Neutrophil (primary cell): ENCODE data around the gene MARCO.

Experiments used
- H3K27ac ChIP-seq: fragments of 200-600 bp; sonication (generic); 2 replicates; pipeline ENCODE4 v1.5.1; 2016; ENCODE audit warnings: mild to moderate bottlenecking, moderate library complexity
- H3K27me3 ChIP-seq: fragments of 200-600 bp; sonication (generic); 2 replicates; pipeline ENCODE4 v1.6.0; 2016; ENCODE audit warnings: mild to moderate bottlenecking
- H3K36me3 ChIP-seq: fragments of 200-600 bp; sonication (generic); 2 replicates; pipeline ENCODE4 v1.5.1; 2017
- H3K4me1 ChIP-seq, 2 experiments: fragments of 200-600 bp in 1 of 2; sonication (generic) in 1 of 2; 1 replicate in 1 of 2; 2 replicates in 1 of 2; pipeline versions ENCODE4 v1.5.1 to v1.6.1; 2013 to 2016; ENCODE audit warnings: low read depth in 1 of 2, low read length in 1 of 2, mild to moderate bottlenecking in 1 of 2, moderate library complexity in 1 of 2; ENCODE audit not compliant: control insufficient read depth in 1 of 2, insufficient read depth in 1 of 2
- H3K4me3 ChIP-seq, 2 experiments: fragments of 200-600 bp in 1 of 2; sonication (generic) in 1 of 2; 1 replicate in 1 of 2; 2 replicates in 1 of 2; pipeline ENCODE4 v1.5.1; 2013 to 2016; ENCODE audit warnings: low read depth in 1 of 2, low read length in 1 of 2, mild to moderate bottlenecking in 1 of 2, moderate library complexity in 1 of 2
- H3K9me3 ChIP-seq: fragments of 200-600 bp; sonication (generic); 2 replicates; pipeline ENCODE4 v1.5.1; 2016
- TF ChIP-seq, protein P1 (sequence below): fragments of 200-600 bp; sonication (generic); IDR thresholded peaks from 2 replicates; pipeline ENCODE4 v1.5.1; 2016; ENCODE audit warnings: antibody characterized with exemption

MARCO gene

DNA sequence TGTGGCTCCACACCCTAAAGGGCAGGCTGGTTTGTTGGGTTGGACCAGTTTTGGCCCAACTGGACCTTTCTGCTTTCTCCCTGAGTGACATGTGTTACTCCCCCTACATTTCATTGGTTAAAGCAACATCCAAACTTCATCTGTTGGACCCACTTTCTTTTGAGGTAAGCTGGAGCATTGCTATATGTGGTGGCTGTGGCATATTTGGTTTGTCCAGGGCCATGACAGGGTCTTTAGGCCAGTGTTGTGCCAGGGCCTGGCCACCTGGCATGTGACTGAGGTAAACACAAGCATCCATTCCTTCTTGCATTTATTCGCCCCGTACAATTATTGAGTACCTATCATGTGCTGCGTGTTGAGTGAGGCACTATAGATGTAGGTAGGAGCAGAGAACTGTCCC, 36.8 kb upstream of the MARCO start:
- peaks cover 13% of the 10 kb centered on the region in 2 experiments for H3K4me1 ChIP-seq
- no peak overlapping the region for H3K27ac ChIP-seq
- H3K9me3 ChIP-seq, result no peaks in the 10 kb centered on the region
- TF ChIP-seq, protein P1, sequence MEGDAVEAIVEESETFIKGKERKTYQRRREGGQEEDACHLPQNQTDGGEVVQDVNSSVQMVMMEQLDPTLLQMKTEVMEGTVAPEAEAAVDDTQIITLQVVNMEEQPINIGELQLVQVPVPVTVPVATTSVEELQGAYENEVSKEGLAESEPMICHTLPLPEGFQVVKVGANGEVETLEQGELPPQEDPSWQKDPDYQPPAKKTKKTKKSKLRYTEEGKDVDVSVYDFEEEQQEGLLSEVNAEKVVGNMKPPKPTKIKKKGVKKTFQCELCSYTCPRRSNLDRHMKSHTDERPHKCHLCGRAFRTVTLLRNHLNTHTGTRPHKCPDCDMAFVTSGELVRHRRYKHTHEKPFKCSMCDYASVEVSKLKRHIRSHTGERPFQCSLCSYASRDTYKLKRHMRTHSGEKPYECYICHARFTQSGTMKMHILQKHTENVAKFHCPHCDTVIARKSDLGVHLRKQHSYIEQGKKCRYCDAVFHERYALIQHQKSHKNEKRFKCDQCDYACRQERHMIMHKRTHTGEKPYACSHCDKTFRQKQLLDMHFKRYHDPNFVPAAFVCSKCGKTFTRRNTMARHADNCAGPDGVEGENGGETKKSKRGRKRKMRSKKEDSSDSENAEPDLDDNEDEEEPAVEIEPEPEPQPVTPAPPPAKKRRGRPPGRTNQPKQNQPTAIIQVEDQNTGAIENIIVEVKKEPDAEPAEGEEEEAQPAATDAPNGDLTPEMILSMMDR, result no peak
- H3K36me3 ChIP-seq, result no peaks in the 10 kb centered on the region
- no peak overlapping the region for H3K4me3 ChIP-seq
- no peaks in the 10 kb centered on the region for H3K27me3 ChIP-seq

DNA sequence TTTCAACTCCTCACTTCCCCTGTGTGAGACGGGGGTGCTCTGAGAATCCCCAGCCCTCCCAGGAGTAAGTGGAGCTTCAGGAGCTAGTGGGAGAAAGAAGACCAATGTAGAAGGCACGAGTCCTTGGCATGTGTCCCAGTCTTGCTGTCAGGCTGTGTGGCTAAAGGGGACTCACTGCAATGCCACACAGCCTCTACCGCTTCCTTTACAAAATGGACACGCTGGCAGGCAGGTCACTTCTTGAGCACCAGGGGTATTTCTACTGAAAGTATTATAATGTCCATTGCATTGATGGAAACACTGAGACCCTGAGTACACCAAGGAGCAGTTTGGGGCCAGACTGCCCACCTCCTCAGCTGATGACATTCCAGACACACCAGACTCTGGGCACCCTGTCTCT, 35.8 kb upstream of the MARCO start:
- no peaks in the 10 kb centered on the region for H3K9me3 ChIP-seq
- no peak overlapping the region for H3K4me3 ChIP-seq
- no peaks in the 10 kb centered on the region for H3K27me3 ChIP-seq
- H3K27ac ChIP-seq, result no peak overlapping the region
- TF ChIP-seq, protein P1, result no peak
- H3K36me3 ChIP-seq, result no peaks in the 10 kb centered on the region
- H3K4me1 ChIP-seq, result peaks cover 13% of the 10 kb centered on the region in 2 experiments

DNA sequence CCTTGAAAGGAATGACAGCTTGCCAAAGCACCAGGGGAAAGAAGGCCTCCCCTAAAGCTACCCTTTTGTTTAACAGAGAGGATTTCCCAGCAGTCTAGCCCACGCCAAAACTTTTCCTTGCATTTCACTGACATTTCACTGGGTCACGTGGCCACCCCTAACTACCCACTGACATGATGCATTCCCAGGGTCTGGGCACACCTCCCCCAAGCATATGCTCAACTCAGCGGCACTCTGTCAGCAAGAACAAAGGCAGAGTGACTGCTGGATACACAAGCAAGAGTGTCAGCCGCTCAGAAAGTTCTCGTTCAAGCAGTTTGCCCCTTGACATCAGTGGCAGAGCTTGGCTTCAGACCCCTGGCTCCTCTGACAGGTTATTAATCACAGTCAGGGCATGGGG, 34.2 kb upstream of the MARCO start:
- H3K27me3 ChIP-seq, result no peaks in the 10 kb centered on the region
- H3K27ac ChIP-seq, result no peak overlapping the region
- TF ChIP-seq, protein P1, result no peak
- H3K9me3 ChIP-seq, result no peaks in the 10 kb centered on the region
- no peaks in the 10 kb centered on the region for H3K36me3 ChIP-seq
- peaks cover 6 to 8% of the 10 kb centered on the region in 2 experiments for H3K4me1 ChIP-seq
- no peak overlapping the region for H3K4me3 ChIP-seq

DNA sequence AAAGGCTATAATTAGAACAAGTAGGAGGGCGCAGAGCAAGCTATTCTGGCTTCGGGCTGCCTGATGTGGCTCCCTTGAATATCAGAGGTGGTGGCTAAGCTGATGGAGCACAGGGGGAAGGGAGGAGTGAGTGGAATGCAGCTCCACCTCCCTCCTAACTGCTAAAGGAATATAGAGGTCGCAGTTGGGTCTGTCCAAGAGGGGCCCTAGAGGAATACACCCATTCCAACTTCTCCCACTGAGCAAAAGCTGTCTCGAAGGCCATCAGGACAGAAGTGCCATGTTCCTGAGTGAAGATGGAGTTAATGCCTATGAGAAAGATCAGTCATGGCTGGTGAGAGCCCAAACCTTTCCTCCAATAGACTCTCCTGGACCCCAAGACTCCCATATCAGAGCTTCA, 32.8 kb upstream of the MARCO start:
- TF ChIP-seq, protein P1, result no peak
- no peaks in the 10 kb centered on the region for H3K4me1 ChIP-seq
- H3K4me3 ChIP-seq, result no peak overlapping the region
- no peak overlapping the region for H3K27ac ChIP-seq
- no peaks in the 10 kb centered on the region for H3K36me3 ChIP-seq
- H3K27me3 ChIP-seq, result no peaks in the 10 kb centered on the region
- H3K9me3 ChIP-seq, result no peaks in the 10 kb centered on the region

DNA sequence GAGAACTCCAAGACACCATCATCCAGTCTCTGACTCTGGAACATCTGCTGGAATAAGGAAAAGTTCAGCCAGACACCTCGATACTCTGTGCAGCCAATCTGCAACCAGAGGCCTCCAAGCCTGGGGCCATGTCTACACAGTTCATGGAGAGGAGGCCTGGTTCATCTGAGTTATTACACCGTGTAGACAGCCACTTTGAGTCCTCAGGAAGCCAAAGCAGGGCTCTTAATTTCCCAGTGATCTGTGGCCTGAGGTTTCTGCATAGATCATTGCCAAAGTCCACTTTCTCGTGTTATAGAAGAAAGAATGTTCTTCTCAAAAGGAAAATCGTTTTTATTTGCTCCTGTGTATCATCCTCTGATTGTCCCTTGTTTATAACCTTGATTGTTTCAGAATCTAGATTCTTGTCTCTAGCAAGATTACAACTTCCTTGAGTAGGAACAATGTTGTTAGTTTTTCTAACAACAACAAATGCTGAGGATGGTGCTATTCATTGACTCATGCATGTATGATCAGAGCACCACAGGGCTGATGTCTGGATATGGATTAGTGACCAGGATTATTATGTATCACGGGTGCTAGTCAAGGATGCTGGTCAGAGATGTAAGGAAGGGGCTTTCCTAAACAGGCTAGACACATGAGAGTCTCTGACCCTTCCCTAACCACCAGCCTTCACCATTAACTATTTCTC, 30.7 kb upstream of the MARCO start:
- Histone ChIP-seq H3K9me3 (no peaks in the 10 kb centered on the region), H3K27me3 (no peaks in the 10 kb centered on the region), H3K36me3 (no peaks in the 10 kb centered on the region), H3K4me1 (no peaks in the 10 kb centered on the region), H3K4me3 (no peak overlapping the region), H3K27ac (no peak overlapping the region)
- TF ChIP-seq, protein P1, result no peak
